Suppressor macrophage treated with lipopolysaccharide for 1 hour (primary cell): Measurements from ENCODE around the gene AGPAT1.
"Not testable (repeated sequence)": the region's sequence is repeated elsewhere in the genome, so short reads cannot be mapped to it uniquely, and the experiment has no call there.

Experiments
- DNase-seq, 3 donors: peaks; one replicate each; pipeline ENCODE4 v3.0.0-alpha.2; 2020 to 2022

Gene AGPAT1, protein sequence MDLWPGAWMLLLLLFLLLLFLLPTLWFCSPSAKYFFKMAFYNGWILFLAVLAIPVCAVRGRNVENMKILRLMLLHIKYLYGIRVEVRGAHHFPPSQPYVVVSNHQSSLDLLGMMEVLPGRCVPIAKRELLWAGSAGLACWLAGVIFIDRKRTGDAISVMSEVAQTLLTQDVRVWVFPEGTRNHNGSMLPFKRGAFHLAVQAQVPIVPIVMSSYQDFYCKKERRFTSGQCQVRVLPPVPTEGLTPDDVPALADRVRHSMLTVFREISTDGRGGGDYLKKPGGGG

DNA sequence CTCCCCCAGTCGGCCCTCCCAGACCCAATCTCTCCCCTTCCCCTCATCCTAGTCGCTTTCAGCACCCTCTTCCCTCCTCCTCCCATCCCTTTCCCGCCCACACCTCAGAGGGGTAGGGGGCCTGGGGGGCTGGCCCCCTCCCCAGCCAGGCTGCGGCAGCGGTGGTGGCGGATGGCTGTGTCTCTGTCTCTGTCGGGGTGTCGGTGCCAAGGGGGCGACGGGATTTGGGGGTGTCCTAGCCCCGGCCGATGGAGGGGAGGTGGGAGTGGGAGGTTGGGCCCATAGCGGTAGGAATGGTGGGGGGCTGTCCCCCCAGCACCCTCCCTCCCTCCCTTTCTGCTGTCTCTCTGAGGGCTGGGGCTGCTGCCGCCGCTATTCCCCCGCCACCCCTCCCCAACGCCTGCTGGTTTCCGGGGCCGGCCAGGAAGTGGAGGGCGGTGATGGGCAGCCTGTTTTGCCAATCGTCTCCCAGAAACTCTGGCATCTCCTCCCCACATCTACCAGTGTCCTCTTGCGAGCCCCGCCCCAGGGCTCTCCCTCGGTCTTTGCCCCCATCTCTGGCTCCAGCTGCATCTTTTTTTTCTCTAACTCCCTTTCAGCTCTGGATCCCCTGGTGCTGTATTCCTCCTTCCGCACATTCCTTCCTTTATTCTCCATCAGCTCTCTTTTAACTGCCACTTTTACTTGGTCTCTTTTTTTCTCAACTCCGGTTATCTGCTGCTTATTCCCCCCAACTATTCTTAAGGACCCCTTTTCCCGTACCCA, at the start of gene AGPAT1:
TSS of gene AGPAT1 (minus strand) at position 374 of the 765 bp plus-strand sequence. CDS start 4,588 bp downstream, outside the sequence.
- DNase-seq, result peak; percentile 94 to 97 (median 95)

DNA sequence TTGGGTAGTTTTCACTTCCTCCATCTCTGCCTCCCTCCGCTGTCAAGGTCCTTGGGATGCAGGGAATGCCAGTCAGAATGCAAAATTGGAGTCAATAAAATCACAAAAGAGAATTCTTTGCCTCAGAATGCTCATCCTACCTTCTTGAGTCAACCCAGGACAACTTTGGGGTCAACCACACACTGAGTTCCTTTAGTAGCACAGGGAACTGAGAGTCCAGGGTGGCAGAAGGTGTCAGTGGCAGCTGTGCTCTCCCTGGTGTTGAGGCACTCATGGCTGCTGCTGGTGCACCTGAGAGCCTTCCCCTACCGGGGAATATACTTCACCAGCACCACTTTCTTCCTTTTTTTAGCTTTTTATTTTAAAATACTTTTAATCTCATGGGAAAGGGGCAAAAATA, 48.8 kb upstream of the AGPAT1 start:
- DNase-seq, result no peak

DNA sequence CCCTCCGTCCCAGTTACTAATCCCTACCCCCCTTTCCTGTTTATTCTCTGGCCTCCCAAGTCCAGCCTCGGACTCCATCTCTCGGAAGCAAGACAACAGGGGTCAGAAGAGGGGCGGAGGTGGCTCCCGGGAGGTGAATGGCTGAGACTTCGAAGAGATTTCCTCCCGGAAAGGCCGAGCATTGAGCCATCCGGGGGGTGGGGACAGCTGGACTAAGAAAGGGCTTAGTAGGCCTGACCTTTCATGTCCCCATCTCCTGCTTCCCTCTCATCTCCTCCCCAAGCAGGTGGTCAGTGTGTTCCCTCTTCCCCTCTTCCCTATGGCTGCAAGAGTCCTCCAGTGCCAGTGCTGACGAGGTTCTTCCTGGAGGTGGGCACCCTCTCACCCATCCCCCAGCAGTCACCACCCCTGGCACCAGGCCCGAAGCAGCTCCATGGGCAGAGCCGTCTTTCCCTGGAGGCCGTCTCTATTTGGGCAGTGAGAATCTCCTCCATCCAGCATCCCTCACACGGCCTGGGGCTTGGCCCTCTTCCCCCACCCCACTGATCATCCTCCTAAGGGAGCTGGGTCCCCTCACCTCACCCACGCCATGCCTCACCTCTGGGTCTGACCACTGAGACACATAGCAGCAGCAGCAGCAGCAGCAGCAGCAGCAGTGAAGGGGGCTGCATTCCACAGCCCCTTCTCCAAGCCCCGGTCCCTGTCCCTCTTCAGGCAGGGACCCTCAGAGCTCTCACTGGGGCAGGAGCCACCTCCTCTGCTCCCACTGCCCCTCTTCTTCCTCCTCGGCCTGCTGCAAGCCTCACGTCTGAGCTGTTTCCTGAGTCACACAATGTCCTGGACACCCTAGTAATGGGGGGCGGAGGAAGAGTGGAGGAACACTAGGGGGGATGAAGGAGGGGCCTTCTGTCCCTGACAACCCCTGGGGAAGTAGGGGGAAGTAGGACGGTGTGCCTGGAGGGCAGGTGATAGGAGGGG, 47.7 kb upstream of the AGPAT1 start, which contains the start of gene NOTCH4:
TSS of gene NOTCH4 (minus strand) at position 810 of the 978 bp plus-strand sequence. CDS start at position 671, 139 bp downstream.
- no peak for DNase-seq

DNA sequence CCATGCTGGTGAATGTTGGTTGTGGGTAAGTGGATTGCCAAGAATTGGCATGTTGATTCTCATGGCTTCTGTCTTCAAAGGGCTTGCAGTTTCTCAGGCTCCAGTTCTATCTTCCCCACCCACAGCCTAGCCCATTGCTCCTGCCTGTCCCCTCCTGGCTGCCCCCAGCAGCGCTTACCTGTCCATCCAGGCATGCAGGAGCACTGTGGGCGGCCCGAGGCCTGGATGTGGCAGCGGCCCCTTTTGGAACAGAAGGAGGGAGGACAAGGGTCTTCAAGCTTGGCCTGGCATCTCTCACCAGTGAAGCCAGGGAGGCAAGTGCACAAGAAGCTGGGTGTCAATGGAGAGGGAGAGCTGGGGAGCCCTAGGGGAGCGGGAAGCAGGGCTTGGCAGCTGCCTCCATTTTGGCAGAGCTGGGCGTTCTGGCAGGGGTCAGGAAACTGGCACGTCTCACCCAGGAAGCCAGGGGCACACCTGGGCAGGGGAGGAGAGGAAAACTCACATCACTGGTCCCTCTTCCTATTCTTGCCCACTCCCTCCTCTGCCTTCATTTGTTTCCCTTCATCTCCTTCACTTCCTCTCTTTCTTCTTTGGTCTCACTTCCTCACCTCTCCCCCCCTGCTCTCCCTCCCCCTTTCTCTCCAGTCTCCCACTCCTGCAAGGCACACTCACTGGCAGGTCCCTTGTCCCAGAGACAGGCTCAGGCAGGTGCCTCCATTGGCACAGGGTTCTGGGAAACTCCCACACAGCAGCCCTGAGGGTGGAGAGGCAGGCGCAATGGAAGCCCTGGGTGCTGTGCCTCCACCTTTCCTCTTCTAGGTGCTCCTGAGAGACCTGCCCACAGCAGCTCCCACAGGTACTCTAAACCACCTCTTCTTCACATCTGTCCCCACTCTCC, 46.7 kb upstream of the AGPAT1 start:
- no peak for DNase-seq

DNA sequence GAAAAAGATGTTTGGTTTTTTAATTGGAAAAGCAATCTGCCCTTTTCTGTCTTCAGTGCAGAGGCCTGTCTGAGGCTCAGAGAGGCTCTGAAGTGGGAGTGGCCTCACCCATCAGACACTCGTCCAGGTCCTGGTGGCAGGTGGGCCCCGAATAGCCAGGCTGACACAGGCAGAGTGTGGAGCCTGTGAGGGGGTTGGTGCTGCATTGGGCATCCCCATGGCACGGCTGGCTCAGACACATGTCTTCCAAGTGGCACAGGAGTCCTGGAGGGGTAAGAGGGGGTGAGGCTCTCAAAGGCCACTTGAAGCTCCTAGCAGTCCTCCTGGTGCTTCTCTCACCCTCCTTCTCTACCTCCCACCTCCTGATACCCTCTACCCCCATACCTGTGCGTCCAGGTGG, 44.1 kb upstream of the AGPAT1 start:
- DNase-seq, result no peak

DNA sequence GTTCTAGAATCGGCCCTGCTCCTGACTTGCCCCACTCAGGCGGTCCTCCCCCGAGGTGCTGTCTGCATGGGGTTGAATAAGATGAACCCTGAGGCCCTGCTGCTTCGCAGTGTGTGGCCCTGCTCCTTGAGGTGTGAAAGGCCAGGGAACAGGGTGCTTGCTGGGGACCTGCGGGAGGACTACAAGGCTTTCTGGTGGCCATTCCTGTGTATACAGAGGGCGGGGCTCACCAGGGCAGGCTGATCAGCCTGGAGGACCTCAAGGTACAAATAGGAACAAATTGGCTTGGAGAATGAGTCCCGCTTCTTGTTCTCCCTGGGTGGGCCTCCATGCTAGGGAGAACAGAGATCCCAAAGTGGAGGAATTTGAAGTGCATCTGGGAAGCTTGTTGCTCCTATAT, 42.3 kb upstream of the AGPAT1 start:
- DNase-seq, result no peak

DNA sequence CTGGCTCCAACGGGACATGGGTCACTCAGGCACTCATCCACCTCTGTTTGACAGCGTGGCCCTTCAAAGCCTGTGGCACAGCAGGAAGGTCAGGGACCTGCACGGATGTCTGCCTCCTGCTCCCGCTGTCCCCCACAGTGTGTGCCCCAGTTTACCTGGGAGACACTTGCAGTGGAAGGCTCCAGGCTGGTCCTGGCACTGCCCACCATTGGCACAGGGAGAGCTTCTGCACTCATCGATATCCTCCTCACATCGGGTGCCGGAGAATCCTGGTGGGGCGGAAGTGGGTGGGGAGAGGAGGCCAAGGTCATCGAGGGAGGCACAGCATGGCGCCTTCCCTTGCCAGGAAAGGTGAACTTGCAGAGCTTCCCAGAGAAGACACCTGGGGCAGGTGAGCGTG, 41.1 kb upstream of the AGPAT1 start:
- DNase-seq, result no peak

DNA sequence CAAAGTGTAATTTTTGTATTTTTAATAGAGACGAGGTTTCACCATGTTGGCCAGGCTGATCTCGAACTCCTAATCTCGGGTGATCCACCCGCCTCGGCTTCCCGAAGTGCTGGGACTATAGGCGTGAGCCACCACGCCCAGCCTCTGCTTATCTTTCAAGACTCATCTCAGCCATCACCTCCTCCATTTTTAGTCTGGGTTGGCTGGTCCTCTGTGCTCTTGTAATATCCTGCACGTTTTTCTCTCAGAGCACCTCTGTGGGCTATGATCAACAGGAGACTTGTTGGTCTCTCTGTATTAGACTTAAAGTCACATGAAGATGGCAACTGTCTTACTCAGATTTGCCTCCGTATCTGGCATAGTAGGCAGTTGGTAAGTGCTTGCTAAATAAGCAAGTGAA, 40.4 kb upstream of the AGPAT1 start:
- DNase-seq, result no peak

DNA sequence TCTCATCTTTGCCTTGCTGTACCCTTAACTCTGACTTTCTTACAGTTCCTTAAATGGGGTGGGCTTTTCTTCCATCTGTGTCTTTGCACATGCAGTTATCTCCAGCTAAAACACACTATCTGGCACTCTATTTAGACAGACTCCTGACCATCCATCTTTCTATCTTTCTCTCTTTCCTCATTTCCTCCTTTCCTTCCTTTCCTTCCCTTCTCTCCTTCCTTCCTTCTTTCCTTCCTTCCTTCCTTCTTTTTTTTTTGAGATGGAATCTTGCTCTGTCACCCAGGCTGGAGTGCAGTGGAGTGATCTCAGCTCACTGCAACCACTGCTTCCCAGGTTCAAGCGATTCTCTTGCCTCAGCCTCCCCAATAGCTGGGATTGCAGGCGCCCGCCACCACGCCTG, 39.7 kb upstream of the AGPAT1 start:
- DNase-seq, result no peak

DNA sequence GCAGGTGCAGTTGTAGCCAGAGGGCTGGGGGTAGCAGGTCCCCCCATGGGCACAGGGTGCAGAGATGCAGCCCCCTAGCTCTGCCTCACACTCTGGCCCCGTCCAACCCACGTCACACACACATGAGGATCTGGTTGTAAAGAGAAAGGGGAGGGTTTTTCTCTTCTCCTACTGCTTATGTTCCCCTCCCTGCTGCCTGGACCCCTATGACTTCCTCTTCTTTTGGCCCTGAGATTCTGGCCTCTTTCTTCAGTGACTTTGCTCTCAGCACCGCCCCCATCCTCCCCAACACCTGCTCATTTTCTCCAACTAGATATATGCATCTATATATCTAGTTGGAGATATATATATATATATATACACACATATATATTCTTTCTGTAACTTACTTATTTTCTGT, 38.2 kb upstream of the AGPAT1 start:
- DNase-seq, result peak in 1 of 3 donors; percentile 19

DNA sequence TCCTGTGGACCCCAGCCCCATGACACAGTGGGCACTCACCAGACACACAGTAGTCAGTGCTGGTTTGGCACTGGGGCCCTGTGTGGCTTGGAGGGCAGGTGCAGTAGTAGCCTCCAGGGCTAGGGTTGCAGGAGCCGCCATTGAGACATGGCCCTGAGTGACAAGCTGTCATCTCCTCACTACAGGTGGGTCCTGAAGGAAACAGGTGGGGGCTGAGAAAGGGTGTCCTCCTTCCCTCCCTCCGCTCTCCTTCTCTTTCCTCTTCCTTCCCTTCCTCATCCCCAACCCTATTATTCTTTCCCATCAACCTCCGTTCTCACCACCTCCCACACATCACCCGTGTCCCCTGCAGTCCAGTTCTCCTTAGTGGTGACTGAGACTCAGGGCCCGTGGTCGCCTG, 37.8 kb upstream of the AGPAT1 start:
- no peak for DNase-seq

DNA sequence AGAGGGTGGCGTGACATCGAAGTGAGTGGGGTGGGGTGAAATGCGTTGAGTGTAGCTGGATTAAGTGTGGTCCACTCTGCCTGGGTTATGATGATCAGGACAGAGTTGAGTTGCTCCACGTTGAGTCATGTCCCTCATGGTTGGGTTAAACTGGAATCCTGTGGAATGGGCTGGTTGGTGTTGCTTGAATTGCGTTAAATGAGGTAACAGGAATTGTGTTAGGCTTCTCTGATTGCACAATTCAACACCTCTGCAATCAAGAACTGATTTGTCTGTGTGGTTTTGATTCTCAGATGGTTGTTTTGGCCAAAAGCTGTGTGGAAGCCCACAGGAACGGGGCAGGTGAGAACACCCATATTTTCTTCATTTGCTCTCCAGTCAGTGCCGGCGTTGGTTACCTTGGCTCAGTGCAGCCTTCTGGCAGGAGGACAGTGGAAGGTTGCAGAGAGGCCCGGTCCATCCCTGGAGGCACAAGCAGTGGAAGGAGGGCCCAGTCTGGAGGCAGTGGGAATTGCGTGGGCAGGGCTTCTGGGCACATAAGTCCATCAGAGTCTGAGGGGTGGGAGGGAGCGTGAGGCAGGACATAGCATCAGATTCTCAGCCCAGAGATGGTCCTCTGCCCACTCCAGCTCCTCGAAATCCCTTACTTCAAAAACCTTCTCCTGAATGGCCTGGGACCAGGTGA, 36.3 kb upstream of the AGPAT1 start:
- no peak for DNase-seq

DNA sequence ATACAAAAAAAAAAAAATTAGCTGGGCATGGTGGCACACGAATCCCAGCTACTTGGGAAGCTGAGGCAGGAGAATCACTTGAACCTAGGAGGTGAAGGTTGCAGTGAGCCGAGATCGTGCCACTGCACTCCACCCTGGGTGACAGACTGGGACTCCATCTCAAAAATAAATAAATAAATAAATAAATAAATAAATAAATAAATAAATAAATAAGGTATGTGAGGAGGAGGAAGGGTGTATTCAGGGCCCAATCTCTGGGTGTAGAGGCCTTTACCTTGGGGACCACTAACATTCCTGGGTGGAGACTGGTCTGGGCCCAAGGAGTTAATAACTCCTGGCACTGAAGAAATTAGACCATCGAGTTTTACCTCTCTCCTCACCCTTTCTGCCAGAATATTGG, 35.5 kb upstream of the AGPAT1 start:
- not testable (repeated sequence) for DNase-seq

DNA sequence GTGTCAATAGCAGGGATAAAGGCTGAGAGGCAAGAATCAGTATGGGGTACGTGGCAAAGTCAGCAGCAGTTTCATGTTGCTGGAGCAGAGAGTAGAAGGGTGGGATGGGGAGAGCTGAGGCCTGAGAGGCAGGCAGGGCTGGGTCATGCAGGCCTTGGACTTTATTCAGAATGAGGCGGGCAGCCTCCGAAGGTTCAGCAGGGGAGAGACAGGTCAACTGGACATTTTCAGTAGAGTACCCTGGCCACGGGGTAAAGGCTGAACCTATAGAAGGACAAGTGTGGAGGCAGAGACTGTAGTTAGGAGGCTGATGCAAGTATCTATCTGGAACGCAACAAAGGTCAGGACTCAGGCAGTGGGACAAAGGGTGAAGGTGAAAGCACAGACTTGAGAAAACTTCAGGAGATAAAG, 34.3 kb upstream of the AGPAT1 start:
- DNase-seq, result no peak

DNA sequence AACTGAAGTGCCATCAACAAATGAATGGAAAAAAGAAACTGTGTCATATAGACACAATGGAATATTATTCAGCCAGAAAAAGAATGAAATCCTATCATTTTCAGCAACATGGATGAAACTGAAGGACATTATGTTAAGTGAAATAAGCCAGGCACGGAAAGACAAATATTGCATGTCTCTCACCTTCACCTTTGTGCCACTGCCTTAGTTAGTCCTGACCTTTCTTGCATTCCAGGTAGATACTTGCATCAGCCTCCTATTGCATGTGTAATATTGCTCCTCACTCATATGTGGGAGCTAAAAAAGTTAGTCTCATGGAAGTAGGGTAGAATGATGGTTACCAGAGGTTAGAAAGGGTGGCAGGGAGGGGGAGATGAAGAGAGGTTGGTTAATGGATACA, 33.1 kb upstream of the AGPAT1 start:
- DNase-seq, result no peak

DNA sequence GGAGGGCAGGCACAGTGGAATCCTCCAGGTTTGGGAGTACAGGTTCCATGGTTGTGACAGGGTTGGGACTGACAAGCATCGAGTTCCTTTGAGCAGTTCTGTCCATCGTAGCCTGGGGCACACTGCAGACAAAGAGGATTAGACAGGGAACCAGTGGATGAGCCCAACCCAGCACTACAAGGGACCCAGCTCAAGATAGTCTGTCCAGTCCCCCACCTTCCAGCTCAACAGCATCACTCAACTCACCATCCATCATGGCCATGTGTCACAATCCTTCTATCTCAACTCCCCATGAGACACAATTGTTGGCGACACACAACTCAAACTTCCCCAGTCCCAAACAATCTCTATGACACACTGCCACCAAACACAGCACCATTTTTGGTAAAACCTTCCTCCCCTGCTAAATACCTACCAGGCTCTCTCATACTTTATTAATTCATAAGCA, 28.4 kb upstream of the AGPAT1 start:
- no peak for DNase-seq

DNA sequence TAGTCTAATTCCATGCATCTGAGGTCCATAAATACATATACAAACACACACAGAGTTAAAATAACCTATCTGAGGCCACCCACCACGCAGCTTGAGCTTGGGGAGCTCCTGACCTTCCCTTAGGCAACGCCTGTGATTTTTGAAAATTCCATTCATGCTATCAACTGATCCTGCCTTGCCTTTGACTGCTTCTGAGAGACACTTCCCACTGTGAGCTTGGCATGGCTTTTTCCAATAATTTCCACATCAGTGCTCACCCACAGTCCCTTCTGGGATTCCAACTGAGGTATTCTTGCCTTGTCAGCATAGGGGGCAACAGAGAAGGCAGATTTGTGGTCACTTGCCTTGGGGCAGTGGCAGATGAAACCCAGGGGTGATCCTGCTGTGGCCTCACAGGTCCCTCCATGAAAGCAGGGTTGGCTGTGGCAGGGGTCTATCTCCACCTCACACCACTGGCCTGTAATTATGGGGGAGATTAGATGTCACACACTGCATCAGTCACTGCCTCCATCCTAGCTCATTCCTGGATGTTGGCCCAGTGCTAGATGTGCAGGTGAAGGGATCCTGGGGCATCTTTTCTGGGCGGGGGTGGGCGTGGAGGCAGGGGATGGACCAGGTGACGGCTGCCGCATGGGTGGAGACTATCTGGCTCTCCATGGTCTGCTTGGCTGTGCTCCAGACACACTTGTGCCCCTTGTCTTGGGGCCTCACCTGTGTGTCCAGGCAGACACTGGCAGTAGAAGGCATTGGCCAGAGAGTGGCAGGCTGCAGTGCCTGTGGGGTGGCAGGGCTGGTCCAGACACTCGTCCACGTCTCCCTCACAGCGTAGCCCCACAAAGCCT, 27.8 kb upstream of the AGPAT1 start:
- DNase-seq, result no peak

DNA sequence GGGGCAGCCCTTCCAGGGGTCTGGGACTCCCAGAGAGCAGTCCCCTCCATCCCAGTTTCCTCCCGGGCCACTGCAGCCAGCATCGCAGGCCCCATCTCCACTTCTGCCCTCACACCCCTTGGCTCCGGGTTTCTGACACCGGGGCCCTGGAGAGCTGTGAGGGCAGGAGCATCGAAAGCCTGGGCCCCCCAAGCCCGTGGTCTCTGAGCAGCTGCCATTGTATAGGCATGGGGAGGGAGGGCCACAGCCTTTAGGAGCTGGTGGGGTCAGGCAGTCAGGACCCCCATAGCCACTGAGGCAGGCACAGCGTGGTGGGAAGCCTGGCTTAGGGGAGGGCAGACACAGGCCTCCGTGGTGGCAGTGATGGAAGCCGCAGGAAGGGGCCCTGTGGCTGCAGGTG, 26.3 kb upstream of the AGPAT1 start:
- DNase-seq, result no peak

DNA sequence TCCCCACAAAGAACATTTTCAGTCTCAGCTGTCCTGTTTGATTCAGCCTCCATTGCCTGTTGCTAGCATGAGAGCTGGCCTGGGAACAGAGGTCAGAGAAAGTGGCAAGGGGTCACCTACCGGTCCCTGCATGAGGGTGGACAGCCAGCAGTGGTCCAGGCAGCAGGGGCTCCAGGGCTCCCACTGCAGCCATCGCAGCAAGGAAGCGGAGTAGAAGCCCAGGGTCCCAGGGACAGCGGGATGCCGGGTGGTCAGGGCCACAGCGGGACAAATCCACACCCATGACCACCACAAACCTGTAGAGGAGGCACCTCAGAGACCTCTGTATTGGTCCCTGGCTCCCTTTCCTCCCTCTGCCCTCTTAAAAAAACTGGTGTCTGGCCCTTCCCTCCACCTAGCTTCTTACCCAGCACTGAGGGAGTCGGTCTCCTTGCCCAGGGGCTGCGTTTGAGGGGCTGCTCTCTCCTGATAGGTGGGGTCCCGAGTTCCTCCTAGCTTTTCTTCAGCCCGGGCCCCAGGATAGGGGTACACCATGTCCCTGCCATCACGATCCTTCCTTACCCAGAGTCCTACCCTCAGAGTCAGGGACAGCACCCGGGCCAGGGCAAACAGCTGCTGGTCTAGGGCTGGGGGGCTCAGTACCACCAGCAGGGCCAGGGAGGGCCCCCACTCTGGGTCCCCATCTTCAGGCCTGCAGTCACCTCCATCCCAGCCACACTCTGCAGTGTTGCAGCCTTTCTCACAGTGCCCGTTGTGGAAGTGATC, 25.0 kb upstream of the AGPAT1 start:
- DNase-seq, result no peak

DNA sequence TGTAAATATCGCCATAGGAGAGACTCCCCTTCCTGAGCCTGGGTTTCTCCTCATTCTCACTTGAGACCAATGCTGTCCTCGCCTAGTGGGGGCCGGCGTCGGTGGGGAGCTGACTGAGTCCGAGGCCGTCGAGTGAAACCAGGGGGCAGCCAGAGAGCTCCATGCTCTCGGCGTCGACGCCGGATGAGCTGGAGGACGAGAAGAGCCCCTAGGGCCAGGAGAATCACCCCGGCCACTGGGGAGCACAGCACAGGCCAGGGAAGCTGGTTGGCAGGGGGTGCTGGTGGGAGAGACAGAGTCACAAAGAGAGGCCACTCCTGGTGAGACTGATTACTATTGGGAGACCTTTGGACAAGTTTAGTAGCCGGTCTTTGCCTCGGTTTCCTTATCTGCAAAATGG, 23.0 kb upstream of the AGPAT1 start:
- no peak for DNase-seq
